H1 (cell line): Measurements from ENCODE around the gene RAD54L. TPM values are rescaled to one million over a fixed set of nuclear protein-coding genes. Genes with fewer than 3 reads are reported as not detected.

Source experiments
- ASH2L ChIP-seq: fragments of 200-600, 300-600 bp; sonication (generic); IDR thresholded peaks from one replicate; pipeline ENCODE4 v1.7.1; 2017; ENCODE audit warnings: low read length
- CEBPB ChIP-seq: IDR thresholded peaks from 2 replicates; pipeline ENCODE4 v1.6.1; 2012; ENCODE audit warnings: low read depth, low read length
- JUN ChIP-seq: IDR thresholded peaks from 2 replicates; pipeline ENCODE4 v1.6.1; 2011; ENCODE audit warnings: low read depth, mild to moderate bottlenecking, improper control_type of control experiment, low read length
- NRF1 ChIP-seq: IDR thresholded peaks from 2 replicates; pipeline ENCODE4 v1.6.1; 2011; ENCODE audit warnings: mild to moderate bottlenecking, low read depth, low read length, improper control_type of control experiment
- PHF8 ChIP-seq: fragments of 200-600 bp; sonication (generic); conservative IDR thresholded peaks from 2 replicates; pipeline ENCODE4 v1.7.1; 2012; ENCODE audit warnings: low read depth, mild to moderate bottlenecking, inconsistent platforms, low read length, moderate library complexity
- POU5F1 ChIP-seq: IDR thresholded peaks from 2 replicates; pipeline ENCODE4 v1.6.1; 2011; ENCODE audit warnings: low read depth, mild to moderate bottlenecking, low read length, moderate library complexity
- SUZ12 ChIP-seq: fragments of 200-600 bp; sonication (generic); IDR thresholded peaks from 2 replicates; pipeline ENCODE4 v1.6.1; 2012; ENCODE audit warnings: mild to moderate bottlenecking, inconsistent platforms, low read length, moderate library complexity, mixed read lengths
- ZNF274 ChIP-seq: IDR thresholded peaks from 2 replicates; pipeline ENCODE4 v1.7.0; 2012; ENCODE audit warnings: low read length, borderline replicate concordance; ENCODE audit errors: extremely low read depth
- polyA plus RNA-seq, 7 experiments: library from polyadenylated mRNA; depleted of rRNA in 3 of 7; stranded (reverse) in 5 of 7; unstranded in 2 of 7; fragments of >200 nt in 5 of 7; fragments of 200-250 nt in 2 of 7; gene quantifications; 1 replicate in 5 of 7; 2 replicates in 1 of 7; 4 replicates in 1 of 7; pipeline versions ENCODE4 v1.2.1 to v1.2.3, GENCODE V29; 2011 to 2013; ENCODE audit warnings: missing spikeins in 2 of 7, mixed read lengths in 2 of 7
- total RNA-seq: library from RNA; stranded (reverse); fragmentation: NEBNext Ultra II Directional; extraction: Animal tissue kit (Norgen Biotek cat#: 25700); gene quantifications from 2 replicates; pipeline ENCODE4 v1.2.1, GENCODE V29; 2021
- TF ChIP-seq, protein P1 (sequence below): fragments of 300-600 bp; sonication (generic); IDR thresholded peaks from 2 replicates; pipeline ENCODE4 v1.7.1; 2012; ENCODE audit warnings: low read length, moderate library complexity, mild to moderate bottlenecking, inconsistent platforms; ENCODE audit not compliant: insufficient replicate concordance

Gene RAD54L
- total and polyA plus RNA-seq, 2 of the 8 experiments (the other 6 are each of a cell fraction or from before 2014, with no cell fraction given): 43.5 to 50.3 TPM

- TF ChIP-seq, protein P1, sequence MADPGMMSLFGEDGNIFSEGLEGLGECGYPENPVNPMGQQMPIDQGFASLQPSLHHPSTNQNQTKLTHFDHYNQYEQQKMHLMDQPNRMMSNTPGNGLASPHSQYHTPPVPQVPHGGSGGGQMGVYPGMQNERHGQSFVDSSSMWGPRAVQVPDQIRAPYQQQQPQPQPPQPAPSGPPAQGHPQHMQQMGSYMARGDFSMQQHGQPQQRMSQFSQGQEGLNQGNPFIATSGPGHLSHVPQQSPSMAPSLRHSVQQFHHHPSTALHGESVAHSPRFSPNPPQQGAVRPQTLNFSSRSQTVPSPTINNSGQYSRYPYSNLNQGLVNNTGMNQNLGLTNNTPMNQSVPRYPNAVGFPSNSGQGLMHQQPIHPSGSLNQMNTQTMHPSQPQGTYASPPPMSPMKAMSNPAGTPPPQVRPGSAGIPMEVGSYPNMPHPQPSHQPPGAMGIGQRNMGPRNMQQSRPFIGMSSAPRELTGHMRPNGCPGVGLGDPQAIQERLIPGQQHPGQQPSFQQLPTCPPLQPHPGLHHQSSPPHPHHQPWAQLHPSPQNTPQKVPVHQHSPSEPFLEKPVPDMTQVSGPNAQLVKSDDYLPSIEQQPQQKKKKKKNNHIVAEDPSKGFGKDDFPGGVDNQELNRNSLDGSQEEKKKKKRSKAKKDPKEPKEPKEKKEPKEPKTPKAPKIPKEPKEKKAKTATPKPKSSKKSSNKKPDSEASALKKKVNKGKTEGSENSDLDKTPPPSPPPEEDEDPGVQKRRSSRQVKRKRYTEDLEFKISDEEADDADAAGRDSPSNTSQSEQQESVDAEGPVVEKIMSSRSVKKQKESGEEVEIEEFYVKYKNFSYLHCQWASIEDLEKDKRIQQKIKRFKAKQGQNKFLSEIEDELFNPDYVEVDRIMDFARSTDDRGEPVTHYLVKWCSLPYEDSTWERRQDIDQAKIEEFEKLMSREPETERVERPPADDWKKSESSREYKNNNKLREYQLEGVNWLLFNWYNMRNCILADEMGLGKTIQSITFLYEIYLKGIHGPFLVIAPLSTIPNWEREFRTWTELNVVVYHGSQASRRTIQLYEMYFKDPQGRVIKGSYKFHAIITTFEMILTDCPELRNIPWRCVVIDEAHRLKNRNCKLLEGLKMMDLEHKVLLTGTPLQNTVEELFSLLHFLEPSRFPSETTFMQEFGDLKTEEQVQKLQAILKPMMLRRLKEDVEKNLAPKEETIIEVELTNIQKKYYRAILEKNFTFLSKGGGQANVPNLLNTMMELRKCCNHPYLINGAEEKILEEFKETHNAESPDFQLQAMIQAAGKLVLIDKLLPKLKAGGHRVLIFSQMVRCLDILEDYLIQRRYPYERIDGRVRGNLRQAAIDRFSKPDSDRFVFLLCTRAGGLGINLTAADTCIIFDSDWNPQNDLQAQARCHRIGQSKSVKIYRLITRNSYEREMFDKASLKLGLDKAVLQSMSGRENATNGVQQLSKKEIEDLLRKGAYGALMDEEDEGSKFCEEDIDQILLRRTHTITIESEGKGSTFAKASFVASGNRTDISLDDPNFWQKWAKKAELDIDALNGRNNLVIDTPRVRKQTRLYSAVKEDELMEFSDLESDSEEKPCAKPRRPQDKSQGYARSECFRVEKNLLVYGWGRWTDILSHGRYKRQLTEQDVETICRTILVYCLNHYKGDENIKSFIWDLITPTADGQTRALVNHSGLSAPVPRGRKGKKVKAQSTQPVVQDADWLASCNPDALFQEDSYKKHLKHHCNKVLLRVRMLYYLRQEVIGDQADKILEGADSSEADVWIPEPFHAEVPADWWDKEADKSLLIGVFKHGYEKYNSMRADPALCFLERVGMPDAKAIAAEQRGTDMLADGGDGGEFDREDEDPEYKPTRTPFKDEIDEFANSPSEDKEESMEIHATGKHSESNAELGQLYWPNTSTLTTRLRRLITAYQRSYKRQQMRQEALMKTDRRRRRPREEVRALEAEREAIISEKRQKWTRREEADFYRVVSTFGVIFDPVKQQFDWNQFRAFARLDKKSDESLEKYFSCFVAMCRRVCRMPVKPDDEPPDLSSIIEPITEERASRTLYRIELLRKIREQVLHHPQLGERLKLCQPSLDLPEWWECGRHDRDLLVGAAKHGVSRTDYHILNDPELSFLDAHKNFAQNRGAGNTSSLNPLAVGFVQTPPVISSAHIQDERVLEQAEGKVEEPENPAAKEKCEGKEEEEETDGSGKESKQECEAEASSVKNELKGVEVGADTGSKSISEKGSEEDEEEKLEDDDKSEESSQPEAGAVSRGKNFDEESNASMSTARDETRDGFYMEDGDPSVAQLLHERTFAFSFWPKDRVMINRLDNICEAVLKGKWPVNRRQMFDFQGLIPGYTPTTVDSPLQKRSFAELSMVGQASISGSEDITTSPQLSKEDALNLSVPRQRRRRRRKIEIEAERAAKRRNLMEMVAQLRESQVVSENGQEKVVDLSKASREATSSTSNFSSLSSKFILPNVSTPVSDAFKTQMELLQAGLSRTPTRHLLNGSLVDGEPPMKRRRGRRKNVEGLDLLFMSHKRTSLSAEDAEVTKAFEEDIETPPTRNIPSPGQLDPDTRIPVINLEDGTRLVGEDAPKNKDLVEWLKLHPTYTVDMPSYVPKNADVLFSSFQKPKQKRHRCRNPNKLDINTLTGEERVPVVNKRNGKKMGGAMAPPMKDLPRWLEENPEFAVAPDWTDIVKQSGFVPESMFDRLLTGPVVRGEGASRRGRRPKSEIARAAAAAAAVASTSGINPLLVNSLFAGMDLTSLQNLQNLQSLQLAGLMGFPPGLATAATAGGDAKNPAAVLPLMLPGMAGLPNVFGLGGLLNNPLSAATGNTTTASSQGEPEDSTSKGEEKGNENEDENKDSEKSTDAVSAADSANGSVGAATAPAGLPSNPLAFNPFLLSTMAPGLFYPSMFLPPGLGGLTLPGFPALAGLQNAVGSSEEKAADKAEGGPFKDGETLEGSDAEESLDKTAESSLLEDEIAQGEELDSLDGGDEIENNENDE: no peak
- TF ChIP-seq POU5F1 (no peak), ZNF274 (no peak), PHF8 (peak; percentile 42; the same call in 1 of the 2 replicates), ASH2L (no peak), NRF1 (no peak), SUZ12 (no peak), CEBPB (no peak), JUN (no peak)
These were observed 54.5 kb downstream of the RAD54L start (continued) for GRCh38 chr1:46301808-46302640.
